HG03097 (cell line): ENCODE results near the gene ST8SIA6.
A peak's percentile ranks its signal among the peaks of the same experiment; 100 is the strongest.
"Not testable (repeated sequence)": the region's sequence is repeated elsewhere in the genome, so short reads cannot be mapped to it uniquely, and the experiment has no call there.

Source experiments
- ATAC-seq: cut with Tn5 transposase; IDR thresholded peaks from one replicate; pipeline ENCODE4 v1.9.1; 2021; ENCODE audit not compliant: unreplicated experiment, low FRiP score

Gene ST8SIA6

DNA sequence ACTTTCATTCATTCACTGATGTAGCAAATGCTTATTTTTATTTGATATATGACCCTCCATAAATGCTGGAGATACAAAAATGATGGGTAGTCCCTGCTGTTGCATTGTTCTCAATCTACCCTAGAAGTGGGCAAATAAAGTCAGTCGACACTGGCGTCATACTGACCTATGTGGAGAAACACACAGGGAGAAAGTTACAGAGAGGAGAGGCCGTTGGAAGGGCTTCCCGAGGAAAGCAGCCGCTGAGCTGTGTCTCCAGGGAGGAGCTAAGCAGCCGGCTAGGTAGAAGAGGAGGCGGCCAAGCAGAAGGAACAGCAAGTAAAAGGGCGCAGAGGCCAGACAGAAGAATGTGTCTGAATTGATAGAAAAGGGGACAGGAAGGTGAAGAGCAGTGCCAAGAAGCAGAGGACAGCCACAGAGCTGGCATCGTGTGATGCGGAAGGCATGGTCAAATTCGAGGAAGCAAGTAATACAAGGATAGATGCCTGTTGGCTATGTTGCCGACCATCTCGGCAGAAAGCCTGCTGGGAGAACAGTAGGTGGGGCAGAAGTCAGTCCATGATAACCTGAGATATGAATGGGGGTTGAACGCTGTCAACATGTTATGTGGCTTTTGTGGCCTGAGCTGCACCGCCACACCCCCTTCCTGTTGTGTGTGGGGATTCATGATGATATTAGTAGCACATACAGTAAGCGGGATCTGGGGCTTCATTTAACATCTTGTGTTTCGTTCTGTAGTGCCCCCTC, 25.9 kb downstream of the ST8SIA6 start:
- ATAC-seq = peak; percentile 74

- ATAC-seq = no peak
Observed at GRCh38 chr10:17427666-17428350, 26.6 kb downstream of the ST8SIA6 start.

GRCh38 chr10:17427201-17427600, 27.2 kb downstream of the ST8SIA6 start:
- ATAC-seq = no peak

- no peak for ATAC-seq
Observed at GRCh38 chr10:17426263-17426750, 28.1 kb downstream of the ST8SIA6 start.

- ATAC-seq = no peak
Observed at GRCh38 chr10:17425584-17426262, 28.7 kb downstream of the ST8SIA6 start.

- no peak for ATAC-seq
Observed at GRCh38 chr10:17423632-17424186, 30.7 kb downstream of the ST8SIA6 start.

DNA sequence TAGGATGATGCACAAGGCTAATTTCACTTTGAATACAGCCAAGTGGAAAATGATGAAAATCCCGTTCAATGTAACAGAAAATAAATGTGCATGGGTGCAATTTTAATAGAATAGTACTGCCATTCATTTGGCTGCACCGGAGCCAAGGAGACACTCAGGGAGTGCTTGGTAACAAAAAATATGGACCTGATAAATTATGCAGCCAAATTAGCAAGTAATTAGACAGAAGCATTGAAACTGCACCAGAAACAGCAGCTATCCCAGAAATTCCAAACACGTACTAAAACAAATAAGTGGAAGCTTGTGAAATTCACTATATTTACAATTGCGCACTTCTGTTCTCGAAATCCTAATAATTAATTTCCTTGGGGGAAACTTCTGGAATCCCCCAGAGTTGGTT, 31.5 kb downstream of the ST8SIA6 start:
- no peak for ATAC-seq

GRCh38 chr10:17418249-17418648, 36.1 kb downstream of the ST8SIA6 start:
- ATAC-seq = no peak

GRCh38 chr10:17416442-17417211, 37.8 kb downstream of the ST8SIA6 start:
- no peak for ATAC-seq

DNA sequence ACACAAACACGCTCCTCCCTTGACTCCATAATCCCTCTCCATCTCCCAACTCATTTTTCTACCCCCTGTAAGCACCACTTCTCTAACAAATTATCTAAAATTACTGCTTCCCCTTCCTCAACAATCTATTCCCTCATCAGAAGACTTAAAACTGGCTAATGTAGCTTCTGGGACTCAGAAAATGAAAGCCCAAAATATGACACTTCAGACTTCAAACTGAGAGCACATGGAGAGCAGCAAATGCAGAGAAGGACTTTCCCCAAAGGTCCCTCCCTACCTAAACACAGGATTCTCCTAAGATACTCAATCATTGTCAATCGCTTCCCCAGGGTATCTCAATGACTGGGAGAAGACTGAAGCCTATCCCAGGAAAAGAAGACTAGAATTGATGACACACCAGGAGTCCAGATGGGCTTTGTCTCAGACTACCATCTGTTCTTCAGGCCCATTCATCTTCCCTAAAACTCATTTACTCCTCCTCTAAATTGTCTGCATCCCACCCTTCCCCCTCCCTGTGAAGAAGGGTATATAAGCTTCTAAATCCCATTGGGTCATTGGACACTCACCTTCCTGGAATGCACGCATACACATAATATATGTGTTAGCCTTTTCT, 39.2 kb downstream of the ST8SIA6 start:
- ATAC-seq = no peak

- no peak for ATAC-seq
Observed at GRCh38 chr10:17414484-17414883, 39.9 kb downstream of the ST8SIA6 start.

DNA sequence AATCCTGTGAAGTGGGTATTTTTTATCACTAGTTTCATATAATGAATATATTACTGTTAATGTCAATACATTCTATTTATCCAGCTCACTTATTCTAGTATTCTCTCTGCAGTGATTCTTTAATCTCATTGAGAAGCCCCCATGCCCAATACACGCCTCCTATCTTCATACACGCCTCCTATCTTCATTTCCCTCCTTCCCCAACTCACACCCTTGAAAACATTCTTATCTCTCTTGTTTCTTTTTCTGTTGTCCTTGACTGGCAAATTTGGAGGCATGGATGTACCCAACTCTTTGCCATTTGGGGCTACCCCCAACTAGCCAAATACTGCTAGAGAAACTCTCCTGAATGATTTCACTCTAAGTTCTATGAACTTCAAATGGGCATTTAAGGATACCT, 40.5 kb downstream of the ST8SIA6 start:
- ATAC-seq = no peak

GRCh38 chr10:17412323-17412722, 42.1 kb downstream of the ST8SIA6 start:
- no peak for ATAC-seq

- no peak for ATAC-seq
Observed at GRCh38 chr10:17410907-17411306, 43.5 kb downstream of the ST8SIA6 start.

DNA sequence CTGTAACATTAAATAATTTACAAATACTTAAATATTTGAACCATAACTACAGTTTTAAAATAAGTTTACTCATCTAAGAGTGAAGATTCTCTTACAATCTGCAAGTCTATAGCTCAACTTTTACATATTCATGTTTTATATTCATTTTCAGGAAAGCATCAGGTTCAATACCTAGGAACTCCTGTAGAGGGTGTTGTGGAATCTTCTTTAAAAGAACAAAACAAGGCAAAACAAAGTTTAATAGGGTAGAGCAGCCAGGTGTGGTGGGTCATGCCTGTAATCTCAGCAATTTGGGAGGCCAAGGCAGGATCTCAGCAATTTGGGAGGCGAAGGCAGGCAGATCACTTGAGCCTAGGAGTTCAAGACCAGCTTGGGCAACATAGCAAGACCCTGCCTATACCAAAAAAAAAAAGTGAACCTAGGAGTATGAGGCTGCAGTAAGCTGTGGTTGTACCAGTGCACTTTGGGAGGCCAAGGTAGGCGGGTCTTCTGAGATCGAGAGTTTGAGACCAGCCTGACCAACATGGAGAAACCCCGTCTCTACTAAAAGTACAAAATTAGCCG, 45.1 kb downstream of the ST8SIA6 start:
- no peak for ATAC-seq

GRCh38 chr10:17407047-17407446, 47.3 kb downstream of the ST8SIA6 start:
- ATAC-seq = no peak

GRCh38 chr10:17406036-17406834, 48.2 kb downstream of the ST8SIA6 start:
- no peak for ATAC-seq

GRCh38 chr10:17403161-17403560, 51.2 kb downstream of the ST8SIA6 start:
- ATAC-seq = no peak

DNA sequence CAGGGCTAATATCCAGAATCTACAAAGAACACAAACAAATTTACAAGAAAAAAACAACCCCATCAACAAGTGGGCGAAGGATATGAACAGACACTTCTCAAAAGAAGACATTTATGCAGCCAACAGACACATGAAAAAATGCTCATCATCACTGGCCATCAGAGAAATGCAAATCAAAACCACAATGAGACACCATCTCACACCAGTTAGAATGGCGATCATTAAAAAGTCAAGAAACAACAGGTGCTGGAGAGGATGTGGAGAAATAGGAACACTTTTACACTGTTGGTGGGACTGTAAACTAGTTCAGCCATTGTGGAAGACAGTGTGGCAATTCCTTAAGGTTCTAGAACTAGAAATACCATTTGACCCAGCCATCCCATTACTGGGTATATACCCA, 52.4 kb downstream of the ST8SIA6 start:
- not testable (repeated sequence) for ATAC-seq
